AG09319 (cell line): ENCODE data around the gene TEX2.
"Not testable (repeated sequence)": the region's sequence is repeated elsewhere in the genome, so short reads cannot be mapped to it uniquely, and the experiment has no call there.

Source experiments
- DNase-seq: peaks from one replicate; pipeline ENCODE4 v3.0.0-alpha.2; 2010; ENCODE audit warnings: low read depth; ENCODE audit errors: extremely low read depth
- CTCF ChIP-seq: IDR thresholded peaks from 2 replicates; pipeline ENCODE4 v1.5.1; 2011; ENCODE audit warnings: low read depth, mild to moderate bottlenecking, inconsistent platforms, low read length, moderate library complexity

TEX2 gene

GRCh38 chr17:64226132-64226531 lies 36.9 kb downstream of the TEX2 start:
- DNase-seq: no peak
- TF ChIP-seq CTCF: no peak

- TF ChIP-seq CTCF: no peak
- no peak for DNase-seq
These were observed 37.6 kb downstream of the TEX2 start for GRCh38 chr17:64225410-64225809.

GRCh38 chr17:64223931-64224629 lies 39.0 kb downstream of the TEX2 start:
- no peak for DNase-seq
- TF ChIP-seq CTCF: no peak

GRCh38 chr17:64223283-64223682 lies 39.8 kb downstream of the TEX2 start:
- no peak for DNase-seq
- no peak for TF ChIP-seq CTCF

- no peak for TF ChIP-seq CTCF
- DNase-seq: no peak
These were observed 41.4 kb downstream of the TEX2 start for GRCh38 chr17:64221679-64222078.

GRCh38 chr17:64220604-64221003 lies 42.5 kb downstream of the TEX2 start:
- not testable (repeated sequence) for DNase-seq

- no peak for DNase-seq
- TF ChIP-seq CTCF: no peak
These were observed 43.5 kb downstream of the TEX2 start for GRCh38 chr17:64219571-64219970.

- no peak for DNase-seq
- no peak for TF ChIP-seq CTCF
These were observed 45.0 kb downstream of the TEX2 start for GRCh38 chr17:64218066-64218465.
